Left ventricle myocardium inferior (tissue), 1 donor: ENCODE measurements around the gene CD2AP. TPM values are rescaled to one million over a fixed set of nuclear protein-coding genes. Genes with fewer than 3 reads are reported as not detected.
A peak's percentile ranks its signal among the peaks of the same experiment; 100 is the strongest.

Source experiments
- DNase-seq: peaks from one replicate; pipeline ENCODE4 v3.0.0-alpha.2; 2020
- H3K27ac ChIP-seq: fragments of 200-600 bp; replicated peaks from 2 replicates; pipeline ENCODE4 v1.8.0; 2021
- H3K27me3 ChIP-seq: fragments of 200-600 bp; 2 replicates; pipeline ENCODE4 v1.8.0; 2021; ENCODE audit warnings: low read depth
- H3K36me3 ChIP-seq: fragments of 200-600 bp; 2 replicates; pipeline ENCODE4 v1.8.0; 2021
- H3K4me1 ChIP-seq: fragments of 200-600 bp; 2 replicates; pipeline ENCODE4 v1.8.0; 2021
- H3K4me3 ChIP-seq: fragments of 200-600 bp; 2 replicates; pipeline ENCODE4 v1.8.0; 2021; ENCODE audit warnings: mild to moderate bottlenecking, moderate library complexity
- H3K9me3 ChIP-seq: fragments of 200-600 bp; replicated peaks from 2 replicates; pipeline ENCODE4 v1.8.0; 2021
- intact Hi-C: fragments of 100-400 bp; cut with micrococcal nuclease; formaldehyde crosslinking; loops from one replicate; pipeline ENCODE4 v1.11.0; 2022
- total RNA-seq: library from RNA; stranded (reverse); fragmentation: NEBNext Ultra II Directional; extraction: Animal tissue kit (Norgen Biotek cat#: 25700); gene quantifications from one replicate; pipeline ENCODE4 v1.2.1, GENCODE V29; 2021
- TF ChIP-seq, protein P1 (sequence below): fragments of 200-600 bp; IDR thresholded peaks from 2 replicates; pipeline ENCODE4 v1.8.0; 2021; ENCODE audit warnings: antibody characterized with exemption, mild to moderate bottlenecking, borderline replicate concordance
- donor health status: DM: no; HTN: yes; CAD: no; lungs with severe emphysema.

Gene CD2AP
- total RNA-seq, 1 donor from 2014 or later = 9.9 TPM

DNA sequence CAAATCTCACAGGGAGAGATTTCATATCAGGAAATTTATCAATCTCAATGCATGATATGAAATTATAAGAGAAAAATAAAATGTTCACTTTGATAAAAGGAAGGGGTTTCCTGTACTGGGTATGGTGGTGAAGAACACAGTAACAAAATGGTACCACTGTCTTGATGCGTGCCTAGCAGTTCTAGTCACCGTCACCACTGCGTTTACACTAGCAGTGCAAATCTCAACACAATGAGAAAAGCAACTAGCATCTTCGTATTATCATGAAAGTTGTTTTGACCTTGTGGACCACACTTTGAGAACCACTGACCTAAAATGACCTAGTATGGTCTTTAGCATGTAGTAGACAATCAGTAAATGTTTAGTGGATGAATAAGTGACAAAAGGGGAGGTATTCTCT lies 152.4 kb downstream of the CD2AP start:
- Histone ChIP-seq H3K4me1 (peaks cover 25% of the 10 kb centered on the region), H3K27ac (no peak overlapping the region), H3K9me3 (no peaks in the 10 kb centered on the region), H3K27me3 (no peaks in the 10 kb centered on the region), H3K36me3 (no peaks in the 10 kb centered on the region), H3K4me3 (no peak overlapping the region)
- intact Hi-C loops = loop anchor here (5.0 kb wide), 2 partner anchors 102 to 152 kb away; partner anchors contain the start of gene OPN5
- DNase-seq = no peak
- TF ChIP-seq, protein P1, sequence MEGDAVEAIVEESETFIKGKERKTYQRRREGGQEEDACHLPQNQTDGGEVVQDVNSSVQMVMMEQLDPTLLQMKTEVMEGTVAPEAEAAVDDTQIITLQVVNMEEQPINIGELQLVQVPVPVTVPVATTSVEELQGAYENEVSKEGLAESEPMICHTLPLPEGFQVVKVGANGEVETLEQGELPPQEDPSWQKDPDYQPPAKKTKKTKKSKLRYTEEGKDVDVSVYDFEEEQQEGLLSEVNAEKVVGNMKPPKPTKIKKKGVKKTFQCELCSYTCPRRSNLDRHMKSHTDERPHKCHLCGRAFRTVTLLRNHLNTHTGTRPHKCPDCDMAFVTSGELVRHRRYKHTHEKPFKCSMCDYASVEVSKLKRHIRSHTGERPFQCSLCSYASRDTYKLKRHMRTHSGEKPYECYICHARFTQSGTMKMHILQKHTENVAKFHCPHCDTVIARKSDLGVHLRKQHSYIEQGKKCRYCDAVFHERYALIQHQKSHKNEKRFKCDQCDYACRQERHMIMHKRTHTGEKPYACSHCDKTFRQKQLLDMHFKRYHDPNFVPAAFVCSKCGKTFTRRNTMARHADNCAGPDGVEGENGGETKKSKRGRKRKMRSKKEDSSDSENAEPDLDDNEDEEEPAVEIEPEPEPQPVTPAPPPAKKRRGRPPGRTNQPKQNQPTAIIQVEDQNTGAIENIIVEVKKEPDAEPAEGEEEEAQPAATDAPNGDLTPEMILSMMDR = no peak

GRCh38 chr6:47630587-47630986 lies 153.0 kb downstream of the CD2AP start:
- intact Hi-C loops = loop anchor here (5.0 kb wide), 2 partner anchors 102 to 152 kb away; partner anchors contain the start of gene OPN5
- Histone ChIP-seq H3K4me1 (peaks cover 26% of the 10 kb centered on the region), H3K27me3 (no peaks in the 10 kb centered on the region), H3K4me3 (no peak overlapping the region), H3K36me3 (no peaks in the 10 kb centered on the region), H3K9me3 (no peaks in the 10 kb centered on the region), H3K27ac (no peak overlapping the region)
- TF ChIP-seq, protein P1 = no peak
- DNase-seq = no peak

DNA sequence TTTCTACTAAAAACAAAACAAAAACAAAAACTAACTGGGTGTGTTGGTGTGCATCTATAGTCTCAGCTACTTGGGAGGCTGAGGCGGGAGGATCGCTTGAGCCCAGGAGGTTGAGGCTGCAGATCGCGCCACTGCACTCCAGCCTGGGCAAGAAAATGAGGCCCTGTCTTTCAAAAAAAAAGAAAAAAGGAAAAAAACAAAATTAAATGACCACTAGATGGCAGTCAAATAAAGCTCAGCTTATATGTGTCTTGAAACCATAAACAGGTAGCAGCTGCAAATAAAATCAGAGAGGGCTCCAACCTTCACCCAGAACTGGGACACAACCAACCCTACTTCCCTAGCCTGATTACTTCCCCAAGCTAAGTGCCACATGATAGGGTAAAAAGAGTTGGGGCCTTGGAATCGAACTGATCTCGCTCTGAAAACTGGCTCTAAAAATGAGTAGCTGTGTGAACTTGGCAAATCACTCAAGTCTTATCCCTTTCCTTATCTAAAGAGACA lies 153.7 kb downstream of the CD2AP start:
- intact Hi-C loops = loop anchor here (5.0 kb wide), 2 partner anchors 101 to 151 kb away; partner anchors contain the start of gene OPN5
- Histone ChIP-seq H3K27ac (peak overlapping the region; percentile 2), H3K36me3 (no peaks in the 10 kb centered on the region), H3K4me1 (peaks cover 26% of the 10 kb centered on the region), H3K27me3 (no peaks in the 10 kb centered on the region), H3K4me3 (no peak overlapping the region), H3K9me3 (no peaks in the 10 kb centered on the region)
- TF ChIP-seq, protein P1 = peak; percentile 79
- DNase-seq = no peak

GRCh38 chr6:47631797-47632196 lies 154.2 kb downstream of the CD2AP start:
- no peak for DNase-seq
- H3K4me1 ChIP-seq = peaks cover 26% of the 10 kb centered on the region
- TF ChIP-seq, protein P1 = no peak
- H3K9me3 ChIP-seq = peaks cover 3% of the 10 kb centered on the region
- H3K27me3 ChIP-seq = no peaks in the 10 kb centered on the region
- H3K36me3 ChIP-seq = no peaks in the 10 kb centered on the region
- H3K4me3 ChIP-seq = no peak overlapping the region
- peak overlapping the region; percentile 2 for H3K27ac ChIP-seq
- intact Hi-C loops = loop anchor here (5.0 kb wide), 2 partner anchors 101 to 151 kb away; partner anchors contain the start of gene OPN5

- Histone ChIP-seq H3K4me1 (peaks cover 26% of the 10 kb centered on the region), H3K4me3 (no peak overlapping the region), H3K27ac (no peak overlapping the region), H3K9me3 (peaks cover 7% of the 10 kb centered on the region), H3K27me3 (no peaks in the 10 kb centered on the region), H3K36me3 (no peaks in the 10 kb centered on the region)
- intact Hi-C loops = loop anchor here (5.0 kb wide), 2 partner anchors 99 to 149 kb away; partner anchors contain the start of gene OPN5
- no peak for DNase-seq
- TF ChIP-seq, protein P1 = no peak
Measured at GRCh38 chr6:47633141-47633540, 155.6 kb downstream of the CD2AP start.
